ENCODE measurements around the gene SLC12A5. TPM values are rescaled to one million over a fixed set of nuclear protein-coding genes. Genes with fewer than 3 reads are reported as not detected.
A peak's percentile ranks its signal among the peaks of the same experiment; 100 is the strongest.

Gene SLC12A5
- total and polyA plus RNA-seq, 9 of the 15 experiments (the other 6 are each of a cell fraction or from before 2014, with no cell fraction given) = 0.36 to 7.5 (median 2.1) TPM

GRCh38 chr20:46089417-46090388 is 60.7 kb downstream of the SLC12A5 start, which contains the start of gene NCOA5:
Gene NCOA5, minus strand, starts transcription at chr20:46089962. Its CDS starts 10,538 bp downstream, at chr20:46079424.
- intact Hi-C loops (cut with micrococcal nuclease) (loop anchor here (5.0 kb wide), 1 partner anchor 117 kb away; the partner anchor contains the start of gene ZNF335), in situ Hi-C loops (cut with MboI) (no loop called here)
- Histone ChIP-seq H3K4me1 (replicated peaks in 1 of 2; ENCODE audit: control insufficient read depth in 2 of 2, insufficient read depth in 2 of 2, low read length in 2 of 2) (peaks cover 12 to 16% of the 10 kb centered on the region in 2 experiments), H3K27me3 (ENCODE audit: control insufficient read depth in 2 of 2, insufficient read depth in 2 of 2, low read length in 2 of 2) (no peaks in the 10 kb centered on the region), H3K4me3 (peak within 1 kb of the TSS; percentile 65), H3K9ac (ENCODE audit: insufficient read depth in 1 of 2, low read depth in 2 of 2, low read length in 2 of 2) (peak within 1 kb of the TSS; percentile 90 to 99), H3K79me2 (ENCODE audit: control insufficient read depth, insufficient read depth, low read length) (peaks cover 49% of the 10 kb centered on the region), H3K27ac (ENCODE audit: extremely low read depth, low read depth, low read length) (peak within 1 kb of the TSS; percentile 98), H3K36me3 (ENCODE audit: control insufficient read depth, insufficient read depth, low read length) (no peaks in the 10 kb centered on the region), H3K4me2 (ENCODE audit: insufficient read depth, low read length) (peak within 1 kb of the TSS; percentile 83), H4K20me1 (replicated peaks; ENCODE audit: control insufficient read depth, insufficient read depth, low read length) (peaks cover 19% of the 10 kb centered on the region), H3K9me3 (replicated peaks; ENCODE audit: control insufficient read depth, insufficient read depth, low read depth, low read length) (no peaks in the 10 kb centered on the region), H2AFZ (ENCODE audit: low read depth, low read length) (peak within 1 kb of the TSS; percentile 95), H3K9me1 (ENCODE audit: control insufficient read depth, insufficient read depth, low read length) (no peaks in the 10 kb centered on the region)
- FAIRE-seq = peak; percentile 74
- WGBS (ENCODE audit: insufficient coverage, low coverage, missing lambda C conversion rate) = under 1% methylated on average over 72 of the region's 100 CpGs
- DNase-seq (ENCODE audit: extremely low read depth in 1 of 4, low spot score in 3 of 4) = peak; percentile 92 to 96 (median 94)
- ATAC-seq = peak; percentile 95
- ChIA-PET CTCF (ENCODE audit: low intra/inter-chr PET ratio) (interaction anchor here (0.7 to 3.8 kb wide), 2 partner anchors 64 to 75 kb away, joined by 3 to 18 read pairs; no protein-coding TSS in a partner anchor), POLR2A (interaction anchor here (0.6 to 2.1 kb wide), 7 partner anchors 9 to 307 kb away, joined by 3 to 18 read pairs (median 4); no protein-coding TSS in a partner anchor)
- BruUV-seq (replicated peaks) = no TSS peak
- peak in 1 of 2 experiments; percentile 98; a peak in 2 of 4 replicates for TF ChIP-seq ZNF639 (CRISPR knock-in tag; conservative IDR thresholded peaks at IDR 0.05 in 1 of 2, IDR thresholded peaks at IDR 0.05 in 1 of 2)
- TF ChIP-seq GABPB1 (CRISPR knock-in tag; IDR thresholded peaks at IDR 0.05) = peak; percentile 79
- peak; percentile 75; the same call in 1 of the 2 replicates for TF ChIP-seq NKRF (IDR thresholded peaks at IDR 0.05; ENCODE audit: borderline replicate concordance)
- peak; percentile 86; the same call in 1 of the 2 replicates for TF ChIP-seq EP400 (IDR thresholded peaks at IDR 0.05)
- peak; percentile 71; the same call in 1 of the 2 replicates for TF ChIP-seq KLF1 (tag; IDR thresholded peaks at IDR 0.05)
- peak; percentile 81 for TF ChIP-seq ZBTB33 (CRISPR knock-in tag; IDR thresholded peaks at IDR 0.05)
- 0 out of 4 replicates have a peak, but pooled peaks of 1 of the 2 experiments have one; percentile 29 for TF ChIP-seq KDM4B (IDR thresholded peaks at IDR 0.05; ENCODE audit: borderline replicate concordance in 2 of 2, low read depth in 1 of 2)
- TF ChIP-seq JUND (IDR thresholded peaks at IDR 0.05; ENCODE audit: borderline replicate concordance, low read depth, low read length) = peak; percentile 60
- TF ChIP-seq JUND (tag; IDR thresholded peaks at IDR 0.05; ENCODE audit: borderline replicate concordance, low read depth, low read length) = no peak; the same call in 2 of the 3 replicates
- no peak for TF ChIP-seq HINFP (tag; conservative IDR thresholded peaks at IDR 0.05; ENCODE audit: low read depth)

Data from K562 (cell line).